Measurements from ENCODE around the gene HBE1. TPM values are rescaled to one million over a fixed set of nuclear protein-coding genes. Genes with fewer than 3 reads are reported as not detected.
"Not testable (repeated sequence)": the region's sequence is repeated elsewhere in the genome, so short reads cannot be mapped to it uniquely, and the experiment has no call there.

HBE1 gene
- total RNA-seq, result not detected
- polyA plus RNA-seq, result not detected

- Mint-ChIP-seq H3K27ac (no peak within 1 kb of the TSS), H3K27me3 (peaks cover 0 to 2% of the 10 kb centered on the region in 2 donors), H3K4me1 (no peaks in the 10 kb centered on the region), H3K36me3 (no peaks in the 10 kb centered on the region), H3K4me3 (no peak within 1 kb of the TSS), H3K9me3 (peaks cover 0 to 3% (median 0%) of the 10 kb centered on the region in 8 donors)
- H3K4me1 ChIP-seq (ENCODE audit: insufficient read depth, low read length), result no peaks in the 10 kb centered on the region
- DNase-seq, result no peak
- no peak within 1 kb of the TSS for H3K27ac ChIP-seq (ENCODE audit: low read depth, low read length)
- no peaks in the 10 kb centered on the region for H3K36me3 ChIP-seq (ENCODE audit: insufficient read depth, low read length)
- no peaks in the 10 kb centered on the region for H3K27me3 ChIP-seq (ENCODE audit: insufficient read depth, low read length)
- intact Hi-C loops (cut with micrococcal nuclease), result no loop called here
- CTCF ChIA-PET (ENCODE audit: partially characterized antibody), result no interaction called here
- no peaks in the 10 kb centered on the region for H3K9me3 ChIP-seq (ENCODE audit: control insufficient read depth in 1 of 2, low read length in 2 of 2)
- POLR2A ChIA-PET (ENCODE audit: partially characterized antibody), result no interaction called here
- H3K4me3 ChIP-seq (ENCODE audit: low read length in 2 of 2), result no peak within 1 kb of the TSS
Measured at GRCh38 chr11:5269715-5270147, at the start of gene HBE1. HBE1 (minus strand) TSS chr11:5269945; CDS start chr11:5269890, 55 bp downstream.

- no peaks in the 10 kb centered on the region for H3K4me1 ChIP-seq (ENCODE audit: insufficient read depth, low read length)
- CTCF ChIA-PET (ENCODE audit: partially characterized antibody), result no interaction called here
- H3K9me3 Mint-ChIP-seq, result peaks cover 0 to 2% (median 0%) of the 10 kb centered on the region in 8 donors
Measured at GRCh38 chr11:5317292-5317691, 47.5 kb upstream of the HBE1 start.

GRCh38 chr11:5313326-5314023, 43.7 kb upstream of the HBE1 start:
- H3K27ac Mint-ChIP-seq; CTCF ChIA-PET (ENCODE audit: partially characterized antibody); H3K4me1 Mint-ChIP-seq; H3K4me3 Mint-ChIP-seq; H3K27me3 ChIP-seq (ENCODE audit: insufficient read depth, low read length); H3K9me3 Mint-ChIP-seq; H3K27me3 Mint-ChIP-seq; H3K36me3 Mint-ChIP-seq; DNase-seq; H3K27ac ChIP-seq (ENCODE audit: low read depth, low read length); H3K4me1 ChIP-seq (ENCODE audit: insufficient read depth, low read length); H3K9me3 ChIP-seq (ENCODE audit: control insufficient read depth in 1 of 2, low read length in 2 of 2); POLR2A ChIA-PET (ENCODE audit: partially characterized antibody); intact Hi-C loops (cut with micrococcal nuclease); H3K4me3 ChIP-seq (ENCODE audit: low read length in 2 of 2); H3K36me3 ChIP-seq (ENCODE audit: insufficient read depth, low read length): not testable (repeated sequence)

More at GRCh38 chr11:5317292-5317691, 47.5 kb upstream of the HBE1 start:
- H3K4me3 Mint-ChIP-seq, result no peak overlapping the region
- no peak overlapping the region for H3K27ac Mint-ChIP-seq
- POLR2A ChIA-PET (ENCODE audit: partially characterized antibody), result no interaction called here
- Histone ChIP-seq H3K27ac (ENCODE audit: low read depth, low read length) (no peak overlapping the region), H3K36me3 (ENCODE audit: insufficient read depth, low read length) (no peaks in the 10 kb centered on the region), H3K27me3 (ENCODE audit: insufficient read depth, low read length) (no peaks in the 10 kb centered on the region), H3K9me3 (ENCODE audit: control insufficient read depth in 1 of 2, low read length in 2 of 2) (no peaks in the 10 kb centered on the region), H3K4me3 (ENCODE audit: low read length in 2 of 2) (no peak overlapping the region)
- DNase-seq, result no peak
- intact Hi-C loops (cut with micrococcal nuclease), result no loop called here
- peaks cover 0 to 2% of the 10 kb centered on the region in 2 donors for H3K27me3 Mint-ChIP-seq
- no peaks in the 10 kb centered on the region for H3K4me1 Mint-ChIP-seq
- H3K36me3 Mint-ChIP-seq, result no peaks in the 10 kb centered on the region

GRCh38 chr11:5310423-5310822, 40.7 kb upstream of the HBE1 start:
- no peaks in the 10 kb centered on the region for H3K4me1 Mint-ChIP-seq
- Histone ChIP-seq H3K27ac (ENCODE audit: low read depth, low read length) (no peak overlapping the region), H3K9me3 (ENCODE audit: control insufficient read depth in 1 of 2, low read length in 2 of 2) (no peaks in the 10 kb centered on the region), H3K27me3 (ENCODE audit: insufficient read depth, low read length) (no peaks in the 10 kb centered on the region), H3K36me3 (ENCODE audit: insufficient read depth, low read length) (no peaks in the 10 kb centered on the region), H3K4me1 (ENCODE audit: insufficient read depth, low read length) (no peaks in the 10 kb centered on the region), H3K4me3 (ENCODE audit: low read length in 2 of 2) (no peak overlapping the region)
- H3K36me3 Mint-ChIP-seq, result no peaks in the 10 kb centered on the region
- DNase-seq, result no peak
- peaks cover 0 to 3% of the 10 kb centered on the region in 2 donors for H3K27me3 Mint-ChIP-seq
- H3K9me3 Mint-ChIP-seq, result peaks cover 0 to 3% (median 0%) of the 10 kb centered on the region in 8 donors
- ChIA-PET CTCF (ENCODE audit: partially characterized antibody) (no interaction called here), POLR2A (ENCODE audit: partially characterized antibody) (no interaction called here)
- no peak overlapping the region for H3K4me3 Mint-ChIP-seq
- intact Hi-C loops (cut with micrococcal nuclease), result no loop called here
- no peak overlapping the region for H3K27ac Mint-ChIP-seq

- H3K4me3 ChIP-seq (ENCODE audit: low read length in 2 of 2), result no peak overlapping the region
- H3K4me1 ChIP-seq (ENCODE audit: insufficient read depth, low read length), result no peaks in the 10 kb centered on the region
- H3K27ac ChIP-seq (ENCODE audit: low read depth, low read length), result no peak overlapping the region
- H3K4me1 Mint-ChIP-seq, result no peaks in the 10 kb centered on the region
- peaks cover 0 to 4% of the 10 kb centered on the region in 2 donors for H3K27me3 Mint-ChIP-seq
- no peaks in the 10 kb centered on the region for H3K36me3 Mint-ChIP-seq
- ChIA-PET CTCF (ENCODE audit: partially characterized antibody) (no interaction called here), POLR2A (ENCODE audit: partially characterized antibody) (no interaction called here)
- H3K4me3 Mint-ChIP-seq, result no peak overlapping the region
- no peaks in the 10 kb centered on the region for H3K27me3 ChIP-seq (ENCODE audit: insufficient read depth, low read length)
- peaks cover 0 to 3% (median 0%) of the 10 kb centered on the region in 8 donors for H3K9me3 Mint-ChIP-seq
- H3K36me3 ChIP-seq (ENCODE audit: insufficient read depth, low read length), result no peaks in the 10 kb centered on the region
- intact Hi-C loops (cut with micrococcal nuclease), result no loop called here
- no peak overlapping the region for H3K27ac Mint-ChIP-seq
- H3K9me3 ChIP-seq (ENCODE audit: control insufficient read depth in 1 of 2, low read length in 2 of 2), result no peaks in the 10 kb centered on the region
- no peak for DNase-seq
Measured at GRCh38 chr11:5307256-5308019, 37.7 kb upstream of the HBE1 start.

- no peak for DNase-seq
- Mint-ChIP-seq H3K4me3 (no peak overlapping the region), H3K9me3 (peaks cover 0 to 3% (median 0%) of the 10 kb centered on the region in 8 donors), H3K36me3 (no peaks in the 10 kb centered on the region), H3K27ac (no peak overlapping the region), H3K27me3 (peaks cover 4 to 5% of the 10 kb centered on the region in 2 donors), H3K4me1 (no peaks in the 10 kb centered on the region)
- CTCF ChIA-PET (ENCODE audit: partially characterized antibody), result no interaction called here
- no peaks in the 10 kb centered on the region for H3K36me3 ChIP-seq (ENCODE audit: insufficient read depth, low read length)
- no peaks in the 10 kb centered on the region for H3K4me1 ChIP-seq (ENCODE audit: insufficient read depth, low read length)
- no peak overlapping the region for H3K4me3 ChIP-seq (ENCODE audit: low read length in 2 of 2)
- H3K9me3 ChIP-seq (ENCODE audit: control insufficient read depth in 1 of 2, low read length in 2 of 2), result no peaks in the 10 kb centered on the region
- H3K27ac ChIP-seq (ENCODE audit: low read depth, low read length), result no peak overlapping the region
- H3K27me3 ChIP-seq (ENCODE audit: insufficient read depth, low read length), result no peaks in the 10 kb centered on the region
- POLR2A ChIA-PET (ENCODE audit: partially characterized antibody), result no interaction called here
- intact Hi-C loops (cut with micrococcal nuclease), result no loop called here
Measured at GRCh38 chr11:5304046-5304445, 34.3 kb upstream of the HBE1 start.

GRCh38 chr11:5303626-5304025, 33.9 kb upstream of the HBE1 start:
- POLR2A ChIA-PET (ENCODE audit: partially characterized antibody), result no interaction called here

More at GRCh38 chr11:5303626-5304025, 33.9 kb upstream of the HBE1 start:
- intact Hi-C loops (cut with micrococcal nuclease), result no loop called here
- no peaks in the 10 kb centered on the region for H3K4me1 ChIP-seq (ENCODE audit: insufficient read depth, low read length)
- peaks cover 0 to 3% (median 0%) of the 10 kb centered on the region in 8 donors for H3K9me3 Mint-ChIP-seq
- no peaks in the 10 kb centered on the region for H3K27me3 ChIP-seq (ENCODE audit: insufficient read depth, low read length)
- no peak overlapping the region for H3K4me3 ChIP-seq (ENCODE audit: low read length in 2 of 2)
- no peaks in the 10 kb centered on the region for H3K4me1 Mint-ChIP-seq
- CTCF ChIA-PET (ENCODE audit: partially characterized antibody), result no interaction called here
- DNase-seq, result no peak
- H3K27ac ChIP-seq (ENCODE audit: low read depth, low read length), result no peak overlapping the region
- H3K27ac Mint-ChIP-seq, result no peak overlapping the region
- peaks cover 4 to 5% of the 10 kb centered on the region in 2 donors for H3K27me3 Mint-ChIP-seq
- H3K36me3 ChIP-seq (ENCODE audit: insufficient read depth, low read length), result no peaks in the 10 kb centered on the region
- no peak overlapping the region for H3K4me3 Mint-ChIP-seq
- H3K9me3 ChIP-seq (ENCODE audit: control insufficient read depth in 1 of 2, low read length in 2 of 2), result no peaks in the 10 kb centered on the region
- no peaks in the 10 kb centered on the region for H3K36me3 Mint-ChIP-seq

Data from CD4-positive, alpha-beta memory T cell (primary cell).